SH-SY5Y (cell line): ENCODE results near the gene PDE4B.
A peak's percentile ranks its signal among the peaks of the same experiment; 100 is the strongest.

Experiments
- GATA2 ChIP-seq: IDR thresholded peaks from 2 replicates; pipeline ENCODE4 v1.6.1; 2011; ENCODE audit warnings: mild to moderate bottlenecking, low read depth, low read length
- GATA3 ChIP-seq: IDR thresholded peaks from 2 replicates; pipeline ENCODE4 v1.6.1; 2011; ENCODE audit warnings: low read depth, mild to moderate bottlenecking, low read length, moderate library complexity

The PDE4B gene

GRCh38 chr1:66267201-66267940, 474.7 kb downstream of the PDE4B start:
- TF ChIP-seq GATA2 (no peak), GATA3 (no peak)

GRCh38 chr1:66269222-66269621, 476.5 kb downstream of the PDE4B start:
- no peak for TF ChIP-seq GATA2
- TF ChIP-seq GATA3: no peak

GRCh38 chr1:66270119-66270812, 477.6 kb downstream of the PDE4B start:
- no peak for TF ChIP-seq GATA2
- TF ChIP-seq GATA3: no peak

GRCh38 chr1:66271216-66271903, 478.7 kb downstream of the PDE4B start:
- TF ChIP-seq GATA2 (no peak), GATA3 (no peak)

GRCh38 chr1:66271904-66272254, 479.2 kb downstream of the PDE4B start:
- TF ChIP-seq GATA2 (no peak), GATA3 (no peak)

- TF ChIP-seq GATA3: no peak
- no peak for TF ChIP-seq GATA2
Observed at GRCh38 chr1:66273656-66274055, 481.0 kb downstream of the PDE4B start.

- no peak for TF ChIP-seq GATA3
- TF ChIP-seq GATA2: no peak
Observed at GRCh38 chr1:66274634-66275033, 481.9 kb downstream of the PDE4B start.

GRCh38 chr1:66275083-66275482, 482.4 kb downstream of the PDE4B start:
- TF ChIP-seq GATA2 (no peak), GATA3 (no peak)

GRCh38 chr1:66275601-66276023, 482.9 kb downstream of the PDE4B start:
- no peak for TF ChIP-seq GATA2

- TF ChIP-seq GATA3: no peak
- TF ChIP-seq GATA2: no peak
Observed at GRCh38 chr1:66276218-66276617, 483.5 kb downstream of the PDE4B start.

- TF ChIP-seq GATA3: no peak
- peak; percentile 37; the same call in 1 of the 2 replicates for TF ChIP-seq GATA2
Observed at GRCh38 chr1:66278260-66279021, 485.7 kb downstream of the PDE4B start.

- TF ChIP-seq GATA2 (no peak), GATA3 (no peak)
Observed at GRCh38 chr1:66281808-66282207, 489.1 kb downstream of the PDE4B start.

GRCh38 chr1:66282343-66282852, 489.7 kb downstream of the PDE4B start:
- TF ChIP-seq GATA2 (no peak), GATA3 (no peak)
